HepG2 (cell line): ENCODE results near the gene TMBIM1. TPM values are rescaled to one million over a fixed set of nuclear protein-coding genes. Genes with fewer than 3 reads are reported as not detected.

Source experiments
- ATAC-seq: fragments of 200-7000 bp; cut with Tn5 transposase; 3 replicates; pipeline ENCODE4 v1.9.1; 2020; ENCODE audit warnings: mild to moderate bottlenecking, moderate library complexity
- BruUV-seq: library from RNA; stranded (reverse); fragments of 400-500 nt; replicated peaks from 2 replicates; lab custom pipeline; 2021; lab: Mats Ljungman, UMichigan
- CTCF ChIA-PET: fragments of 300-600 bp; formaldehyde crosslinking; extraction: SDS; loops from one replicate; lab custom pipeline; 2021; ENCODE audit warnings: low total read pairs, inconsistent platforms, low intra/inter-chr PET ratio; lab: Yijun Ruan, JAX
- POLR2A ChIA-PET: fragments of 350-600 bp; sonication (Branson Sonifier 250); formaldehyde crosslinking; loops from one replicate; lab custom pipeline; 2020; ENCODE audit warnings: antibody characterized with exemption, inconsistent platforms; lab: Yijun Ruan, JAX
- DNase-seq: peaks from one replicate; pipeline ENCODE4 v3.0.0-alpha.2; 2015; ENCODE audit warnings: low spot score
- FAIRE-seq: peaks from 3 replicates; lab custom pipeline; 2011; peaks lifted over from hg19 to GRCh38; lab: Jason Lieb, UNC
- H2AFZ ChIP-seq: one replicate; pipeline ENCODE4 v1.6.1; 2011; ENCODE audit warnings: low read length, inconsistent platforms
- H3K27ac ChIP-seq: fragments of 300-600 bp; 3 replicates; pipeline ENCODE4 v1.8.0; 2011; ENCODE audit warnings: mixed run types, mild to moderate bottlenecking, mixed read lengths, low read length, inconsistent platforms; ENCODE audit not compliant: insufficient read depth; ENCODE audit errors: extremely low read length
- H3K27me3 ChIP-seq, 2 experiments: fragments of 200-600 bp in 1 of 2; 2 replicates in 1 of 2; 3 replicates in 1 of 2; pipeline versions ENCODE4 v1.6.0 to v1.8.0; 2011; ENCODE audit warnings: low read length in 2 of 2, mild to moderate bottlenecking in 2 of 2, moderate library complexity in 2 of 2, inconsistent platforms in 1 of 2; ENCODE audit not compliant: insufficient read depth in 2 of 2, control insufficient read depth in 1 of 2
- H3K36me3 ChIP-seq, 2 experiments: fragments of 200-600 bp in 1 of 2; replicated peaks in 1 of 2; 2 replicates in 1 of 2; 3 replicates in 1 of 2; pipeline versions ENCODE4 v1.5.1 to v1.8.0; 2011; ENCODE audit warnings: low read length in 2 of 2, inconsistent platforms in 1 of 2; ENCODE audit not compliant: insufficient read depth in 2 of 2, control insufficient read depth in 1 of 2
- H3K4me1 ChIP-seq: 2 replicates; pipeline ENCODE4 v1.5.1; 2012; ENCODE audit warnings: low read length, inconsistent platforms; ENCODE audit not compliant: insufficient read depth
- H3K4me2 ChIP-seq: 2 replicates; pipeline ENCODE4 v1.6.0; 2011; ENCODE audit warnings: low read depth, low read length, inconsistent platforms
- H3K4me3 ChIP-seq, 3 experiments: fragments of 200-600 bp in 1 of 3; sonication (generic), shearing (Covaris generic) in 1 of 3; replicated peaks in 1 of 3; 2 replicates each; pipeline ENCODE4 v1.5.1; 2011 to 2016; ENCODE audit warnings: low read length in 3 of 3, inconsistent platforms in 2 of 3, low read depth in 2 of 3, mild to moderate bottlenecking in 2 of 3, control low read depth in 1 of 3, mixed read lengths in 1 of 3; ENCODE audit not compliant: insufficient read depth in 1 of 3
- H3K79me2 ChIP-seq: one replicate; pipeline ENCODE4 v1.6.1; 2011; ENCODE audit warnings: low read length, inconsistent platforms; ENCODE audit not compliant: insufficient read depth
- H3K9ac ChIP-seq: 2 replicates; pipeline ENCODE4 v1.6.0; 2011; ENCODE audit warnings: mild to moderate bottlenecking, low read depth, low read length, inconsistent platforms; ENCODE audit not compliant: insufficient read depth
- H3K9me3 ChIP-seq: 2 replicates; pipeline ENCODE4 v1.5.1; 2012; ENCODE audit warnings: mild to moderate bottlenecking, low read length
- H4K20me1 ChIP-seq: 2 replicates; pipeline ENCODE4 v1.6.0; 2011; ENCODE audit warnings: inconsistent platforms, mild to moderate bottlenecking, low read length, moderate library complexity; ENCODE audit not compliant: insufficient read depth
- GATAD1 ChIP-seq: IDR thresholded peaks from 2 replicates; pipeline ENCODE4 v1.6.1; 2016; ENCODE audit warnings: missing genetic modification reagents, missing compliant biosample characterization
- GTF3A ChIP-seq: sonication (generic); formaldehyde crosslinking; conservative IDR thresholded peaks from 2 replicates; pipeline ENCODE4 v1.4.0; 2020; ENCODE audit warnings: mild to moderate bottlenecking, missing genetic modification reagents
- JUND ChIP-seq: sonication (generic); formaldehyde crosslinking; IDR thresholded peaks from 2 replicates; pipeline ENCODE4 v1.8.0; 2022; ENCODE audit warnings: mild to moderate bottlenecking, missing genetic modification reagents
- LCORL ChIP-seq, 2 experiments: fragments of 450-650 bp in 1 of 2; sonication (generic) in 1 of 2; formaldehyde crosslinking in 1 of 2; IDR thresholded peaks; 2 replicates each; pipeline versions ENCODE4 v1.5.0 to v1.6.1; 2017 to 2020; ENCODE audit warnings: antibody characterized with exemption in 1 of 2, missing genetic modification reagents in 1 of 2
- POLR2G ChIP-seq: fragments of 200-400 bp; formaldehyde crosslinking; IDR thresholded peaks from 2 replicates; pipeline ENCODE4 v1.6.1; 2018; ENCODE audit warnings: mild to moderate bottlenecking, low read depth, low read length, moderate library complexity
- ZNF547 ChIP-seq: sonication (generic); formaldehyde crosslinking; IDR thresholded peaks from 2 replicates; pipeline ENCODE4 v1.5.1; 2020; ENCODE audit warnings: mild to moderate bottlenecking, missing genetic modification reagents
- WGBS: methylation state at CpG from one replicate; pipeline ENCODE4 v1.1.6; 2017; ENCODE audit warnings: low lambda C conversion rate; 5-methylcytosine and 5-hydroxymethylcytosine counted together
- in situ Hi-C: cut with HindIII; loops from 2 replicates; pipeline ENCODE4 v1.10.0; 2017; ENCODE audit warnings: low pct_unique_long_range_greater_than_20kb; ENCODE audit not compliant: extremely low pct_ligation_motif_present
- intact Hi-C: fragments of 100-400 bp; cut with micrococcal nuclease; formaldehyde crosslinking; loops from one replicate; pipeline ENCODE4 v1.10.0; 2022; ENCODE audit not compliant: unreplicated experiment
- polyA plus RNA-seq, 8 experiments: library from polyadenylated mRNA; depleted of rRNA in 3 of 8; stranded (reverse) in 7 of 8; unstranded in 1 of 8; fragments of >200 nt; fragmentation: Illumina TruSeq in 4 of 8; extraction: Trizol in 4 of 8; gene quantifications; 2 replicates each; pipeline versions ENCODE4 v1.2.1 to v1.2.3, GENCODE V29; 2011 to 2016; ENCODE audit warnings: low read depth in 4 of 8, missing spikeins in 1 of 8, mixed read lengths in 1 of 8; ENCODE audit not compliant: insufficient read depth in 1 of 8
- total RNA-seq, 5 experiments: library from RNA; depleted of rRNA; stranded (reverse); fragments of >200 nt; fragmentation: Illumina TruSeq; extraction: Trizol; gene quantifications; 2 replicates each; pipeline ENCODE4 v1.2.3, GENCODE V29; 2016; ENCODE audit warnings: low read depth in 1 of 5
- TF ChIP-seq, protein P1 (sequence below): sonication (generic); formaldehyde crosslinking; IDR thresholded peaks from 2 replicates; pipeline ENCODE4 v1.5.0; 2020; ENCODE audit warnings: missing genetic modification reagents

The TMBIM1 gene
- total and polyA plus RNA-seq, 2 of the 13 experiments (the other 11 are each of a cell fraction or from before 2014, with no cell fraction given): 127 to 139 TPM

GRCh38 chr2:218271865-218272530, 20.3 kb downstream of the TMBIM1 start (continued):
- TF ChIP-seq, protein P1, sequence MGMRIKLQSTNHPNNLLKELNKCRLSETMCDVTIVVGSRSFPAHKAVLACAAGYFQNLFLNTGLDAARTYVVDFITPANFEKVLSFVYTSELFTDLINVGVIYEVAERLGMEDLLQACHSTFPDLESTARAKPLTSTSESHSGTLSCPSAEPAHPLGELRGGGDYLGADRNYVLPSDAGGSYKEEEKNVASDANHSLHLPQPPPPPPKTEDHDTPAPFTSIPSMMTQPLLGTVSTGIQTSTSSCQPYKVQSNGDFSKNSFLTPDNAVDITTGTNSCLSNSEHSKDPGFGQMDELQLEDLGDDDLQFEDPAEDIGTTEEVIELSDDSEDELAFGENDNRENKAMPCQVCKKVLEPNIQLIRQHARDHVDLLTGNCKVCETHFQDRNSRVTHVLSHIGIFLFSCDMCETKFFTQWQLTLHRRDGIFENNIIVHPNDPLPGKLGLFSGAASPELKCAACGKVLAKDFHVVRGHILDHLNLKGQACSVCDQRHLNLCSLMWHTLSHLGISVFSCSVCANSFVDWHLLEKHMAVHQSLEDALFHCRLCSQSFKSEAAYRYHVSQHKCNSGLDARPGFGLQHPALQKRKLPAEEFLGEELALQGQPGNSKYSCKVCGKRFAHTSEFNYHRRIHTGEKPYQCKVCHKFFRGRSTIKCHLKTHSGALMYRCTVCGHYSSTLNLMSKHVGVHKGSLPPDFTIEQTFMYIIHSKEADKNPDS: 0 out of 2 replicates have a peak, but pooled peaks have one; percentile 26

GRCh38 chr2:218271487-218271797, 20.9 kb downstream of the TMBIM1 start:
- Histone ChIP-seq H3K79me2 (peaks cover 21% of the 10 kb centered on the region), H3K4me3 (peak overlapping the region; percentile 78 to 96 (median 91)), H3K4me2 (peak overlapping the region; percentile 99), H3K4me1 (peaks cover 45% of the 10 kb centered on the region), H3K9me3 (no peaks in the 10 kb centered on the region), H3K27me3 (no peaks in the 10 kb centered on the region; a peak in 1 of 5 replicates), H4K20me1 (no peaks in the 10 kb centered on the region; the same call in 1 of the 2 replicates), H3K9ac (peak overlapping the region; percentile 84), H3K27ac (no peak overlapping the region), H2AFZ (no peak overlapping the region), H3K36me3 (peaks cover 24 to 43% of the 10 kb centered on the region in 2 experiments)
- 33% methylated on average over 4 of the region's 4 CpGs for WGBS
- intact Hi-C loops (loop anchor here (5.0 kb wide), 2 partner anchors 54 to 84 kb away; partner anchors contain the start of gene ARPC2), in situ Hi-C loops (loop anchor here (5.0 to 10.0 kb wide), 2 partner anchors 193 to 376 kb away; no protein-coding TSS in a partner anchor)
- no peak for ATAC-seq
- ChIA-PET POLR2A (interaction anchor here (0.5 to 7.5 kb wide), 7 partner anchors 12 to 175 kb away, joined by 3 to 121 read pairs (median 16); partner anchors contain the start of genes CATIP, GPBAR1 and TMBIM1), CTCF (interaction anchor here (1.2 to 2.0 kb wide), 2 partner anchors 22 to 195 kb away, joined by 4 to 13 read pairs; partner anchors contain the start of gene TMBIM1)
- BruUV-seq: no TSS peak
- FAIRE-seq: no peak
- no peak for DNase-seq
- TF ChIP-seq GATAD1 (CRISPR knock-in tag) (no peak), JUND (no peak), ZNF547 (CRISPR knock-in tag) (0 out of 2 replicates have a peak, but pooled peaks have one; percentile 37), GTF3A (0 out of 2 replicates have a peak, but pooled peaks have one; percentile 15), POLR2G (0 out of 2 replicates have a peak, but pooled peaks have one; percentile 10), LCORL (IDR thresholded peaks at IDR 0.05) (no peak), LCORL (CRISPR knock-in tag; IDR thresholded peaks at IDR 0.05) (0 out of 2 replicates have a peak, but pooled peaks have one; percentile 3)
